D341Med (cell line): ENCODE results near the gene ALDH3B1.

Experiments
- DNase-seq: peaks from one replicate; pipeline ENCODE4 v3.0.0; 2012; ENCODE audit warnings: low spot score

Gene ALDH3B1

GRCh38 chr11:68031144-68031464, 21.0 kb downstream of the ALDH3B1 start:
- no peak for DNase-seq

- no peak for DNase-seq
Measured at GRCh38 chr11:68032003-68032402, 21.9 kb downstream of the ALDH3B1 start.

GRCh38 chr11:68032997-68033707, 23.0 kb downstream of the ALDH3B1 start:
- DNase-seq: no peak

- DNase-seq: no peak
Measured at GRCh38 chr11:68033708-68034045, 23.6 kb downstream of the ALDH3B1 start.

- no peak for DNase-seq
Measured at GRCh38 chr11:68035266-68035876, 25.2 kb downstream of the ALDH3B1 start.

GRCh38 chr11:68036141-68036716, 26.1 kb downstream of the ALDH3B1 start:
- no peak for DNase-seq

- DNase-seq: no peak
Measured at GRCh38 chr11:68036717-68037239, 26.7 kb downstream of the ALDH3B1 start.

- no peak for DNase-seq
Measured at GRCh38 chr11:68037411-68038225, 27.5 kb downstream of the ALDH3B1 start.

GRCh38 chr11:68038226-68038717, 28.1 kb downstream of the ALDH3B1 start:
- DNase-seq: no peak

- no peak for DNase-seq
Measured at GRCh38 chr11:68038718-68039525, 28.8 kb downstream of the ALDH3B1 start, which contains the start of gene TCIRG1. TCIRG1 (plus strand) TSS chr11:68039025; CDS start chr11:68041272, 2,247 bp downstream.

GRCh38 chr11:68039526-68040086, 29.5 kb downstream of the ALDH3B1 start:
- no peak for DNase-seq

GRCh38 chr11:68040101-68040956, 30.2 kb downstream of the ALDH3B1 start:
- DNase-seq: no peak

GRCh38 chr11:68040957-68041591, 30.9 kb downstream of the ALDH3B1 start:
- no peak for DNase-seq

GRCh38 chr11:68041617-68042218, 31.6 kb downstream of the ALDH3B1 start:
- DNase-seq: no peak

- no peak for DNase-seq
Measured at GRCh38 chr11:68042219-68043028, 32.3 kb downstream of the ALDH3B1 start.

GRCh38 chr11:68043029-68043348, 32.9 kb downstream of the ALDH3B1 start:
- DNase-seq: no peak

GRCh38 chr11:68043349-68044144, 33.4 kb downstream of the ALDH3B1 start:
- DNase-seq: no peak
